ENCODE results near the gene TMEM120B. TPM values are rescaled to one million over a fixed set of nuclear protein-coding genes. Genes with fewer than 3 reads are reported as not detected.

TMEM120B gene
- total RNA-seq, 1 experiment from 2014 or later, result 20.5 TPM

- POLR2A ChIA-PET, result no interaction called here
Measured at GRCh38 chr12:121767525-121768016, 55.0 kb downstream of the TMEM120B start.

More at GRCh38 chr12:121767525-121768016, 55.0 kb downstream of the TMEM120B start:
- Histone ChIP-seq H3K4me3 (replicated peaks in 1 of 2; ENCODE audit: low read depth in 1 of 2, low read length in 2 of 2) (no peak overlapping the region), H2AFZ (ENCODE audit: low read depth, low read length, poor library complexity, severe bottlenecking) (no peak overlapping the region), H3K4me2 (ENCODE audit: low read length) (no peak overlapping the region), H3K79me2 (ENCODE audit: insufficient read depth, low read length) (no peaks in the 10 kb centered on the region), H3K36me3 (ENCODE audit: control insufficient read depth in 1 of 2, insufficient read depth in 2 of 2, low read length in 2 of 2) (no peaks in the 10 kb centered on the region), H3K27me3 (ENCODE audit: insufficient read depth, low read length) (no peaks in the 10 kb centered on the region), H3K9me3 (ENCODE audit: control insufficient read depth in 1 of 2, insufficient read depth in 1 of 2, low read depth in 1 of 2, low read length in 2 of 2) (no peaks in the 10 kb centered on the region), H4K20me1 (ENCODE audit: insufficient read depth) (no peaks in the 10 kb centered on the region), H3K27ac (ENCODE audit: low read depth, low read length) (no peak overlapping the region), H3K4me1 (ENCODE audit: control insufficient read depth in 1 of 2, insufficient read depth in 2 of 2, low read length in 2 of 2) (peaks cover 31 to 33% of the 10 kb centered on the region in 2 experiments), H3K9ac (ENCODE audit: low read length) (no peak overlapping the region), H3K9me2 (ENCODE audit: insufficient read depth) (no peaks in the 10 kb centered on the region)
- RAD21 ChIA-PET (ENCODE audit: low non-redundant PET in 1 of 2, low total read pairs in 2 of 2, uncharacterized antibody in 2 of 2, unreplicated experiment in 2 of 2), result no interaction called here
- TF ChIP-seq EGR1 (IDR thresholded peaks at IDR 0.05; ENCODE audit: low read depth) (no peak), POLR2AphosphoS5 (IDR thresholded peaks at IDR 0.05; ENCODE audit: low read depth, low read length) (no peak), SP1 (IDR thresholded peaks at IDR 0.05; ENCODE audit: low read depth) (no peak), CBX3 (IDR thresholded peaks at IDR 0.05; ENCODE audit: low read depth) (no peak), SIN3A (IDR thresholded peaks at IDR 0.05; ENCODE audit: low read depth) (no peak), EZH2phosphoT487 (IDR thresholded peaks at IDR 0.05; ENCODE audit: borderline replicate concordance) (no peak), FOSL1 (IDR thresholded peaks at IDR 0.05; ENCODE audit: low read depth) (no peak), TCF7L2 (IDR thresholded peaks at IDR 0.05; ENCODE audit: borderline replicate concordance, extremely low read depth, insufficient read depth, insufficient read length) (no peak), EZH2 (IDR thresholded peaks at IDR 0.05) (no peak), YY1 (IDR thresholded peaks at IDR 0.05; ENCODE audit: extremely low read depth, insufficient replicate concordance, low read depth, low read length) (no peak), RAD21 (IDR thresholded peaks at IDR 0.05; ENCODE audit: low read depth) (no peak), ZFX (IDR thresholded peaks at IDR 0.05) (no peak), SRF (IDR thresholded peaks at IDR 0.05; ENCODE audit: low read depth) (no peak), ATF3 (IDR thresholded peaks at IDR 0.05) (no peak), REST (IDR thresholded peaks at IDR 0.05; ENCODE audit: low read depth) (no peak), POLR2A (IDR thresholded peaks at IDR 0.05; ENCODE audit: borderline replicate concordance, extremely low read depth, insufficient read depth, insufficient read length) (no peak), ELF1 (IDR thresholded peaks at IDR 0.05; ENCODE audit: borderline replicate concordance, low read depth) (no peak), JUND (IDR thresholded peaks at IDR 0.05) (no peak)
- TF ChIP-seq, protein P1, sequence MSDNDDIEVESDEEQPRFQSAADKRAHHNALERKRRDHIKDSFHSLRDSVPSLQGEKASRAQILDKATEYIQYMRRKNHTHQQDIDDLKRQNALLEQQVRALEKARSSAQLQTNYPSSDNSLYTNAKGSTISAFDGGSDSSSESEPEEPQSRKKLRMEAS (IDR thresholded peaks at IDR 0.05), result no peak
- DNase-seq (ENCODE audit: low read depth, low spot score) (no peak), ATAC-seq (no peak)
- CTCF ChIA-PET, result no interaction called here
- no TSS peak for BruUV-seq (replicated peaks)
- intact Hi-C loops (cut with micrococcal nuclease), result no loop called here

Measured in HCT116 (cell line).